GM18951 (cell line): ENCODE measurements around the gene LMO7.
"Not testable (repeated sequence)": the region's sequence is repeated elsewhere in the genome, so short reads cannot be mapped to it uniquely, and the experiment has no call there.

Source experiments
- POLR2A ChIP-seq: IDR thresholded peaks from 4 replicates; pipeline ENCODE4 v1.6.1; 2011; ENCODE audit warnings: mild to moderate bottlenecking; ENCODE audit not compliant: insufficient read length, insufficient read depth; ENCODE audit errors: extremely low read depth
- in situ Hi-C: fragments of 300-500 bp; cut with MboI; formaldehyde crosslinking; loops from one replicate; pipeline ENCODE4 v1.12.0; 2022; ENCODE audit warnings: low sequenced_read_pairs, mixed read lengths, inconsistent platforms; ENCODE audit not compliant: unreplicated experiment

The LMO7 gene

DNA sequence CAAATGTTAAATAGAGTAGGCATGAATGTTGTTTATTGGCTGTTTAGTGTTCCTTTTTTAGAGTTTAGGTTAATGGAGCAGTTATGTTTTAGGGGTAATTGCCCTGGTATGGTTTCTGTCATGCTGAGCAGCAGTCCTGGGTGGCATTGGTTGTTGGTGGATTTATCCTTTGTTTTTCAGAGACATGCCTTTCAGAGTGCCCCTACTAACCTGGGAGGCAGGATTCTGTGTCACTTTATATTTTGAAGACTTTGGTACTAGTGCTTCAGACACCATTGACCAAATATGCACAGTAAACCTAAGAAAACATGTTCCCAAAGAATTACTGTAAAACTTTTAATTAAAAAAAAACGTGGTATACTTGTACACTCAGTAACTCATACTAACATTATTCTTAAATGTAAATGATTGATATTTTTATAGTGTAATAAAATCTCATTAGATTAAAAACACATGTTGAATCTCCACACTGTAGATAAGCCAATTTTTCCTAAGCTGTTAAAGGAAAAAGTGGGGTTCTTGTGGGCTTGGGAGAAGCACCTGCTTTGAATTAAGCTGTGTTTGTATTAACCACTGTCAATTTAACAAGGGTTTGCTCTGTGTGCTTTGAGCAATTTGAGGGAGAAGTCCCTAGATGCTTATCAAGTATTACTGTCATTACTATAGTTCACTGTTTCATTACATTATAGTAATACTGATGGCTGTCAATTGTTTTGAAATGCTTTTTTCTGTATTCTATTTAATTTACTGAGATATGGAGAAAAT lies 133.2 kb downstream of the LMO7 start:
- in situ Hi-C loops, result no loop called here
- TF ChIP-seq POLR2A, result no peak

DNA sequence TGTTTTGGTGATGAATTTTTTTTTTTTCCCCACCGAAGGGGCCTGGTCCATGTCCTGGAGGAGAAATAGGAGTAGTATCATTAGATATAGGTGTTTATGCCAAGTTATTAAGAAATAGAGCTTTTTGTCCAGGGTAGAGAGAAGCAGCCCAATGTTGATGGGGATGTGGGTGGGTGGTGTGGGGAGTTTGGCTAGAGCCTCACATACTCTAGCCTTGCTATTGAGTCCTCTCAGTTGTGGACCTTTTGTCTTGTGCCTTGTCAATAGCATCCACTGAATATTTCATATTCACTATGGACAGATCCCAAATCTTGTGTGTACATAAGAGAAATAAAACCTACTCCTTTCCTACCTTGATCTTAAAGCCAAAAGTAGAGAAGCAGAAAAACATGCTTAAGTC lies 134.0 kb downstream of the LMO7 start:
- in situ Hi-C loops, result no loop called here
- TF ChIP-seq POLR2A, result no peak

- no peak for TF ChIP-seq POLR2A
- in situ Hi-C loops, result no loop called here
Observed at GRCh38 chr13:75770592-75771011, 134.5 kb downstream of the LMO7 start.

DNA sequence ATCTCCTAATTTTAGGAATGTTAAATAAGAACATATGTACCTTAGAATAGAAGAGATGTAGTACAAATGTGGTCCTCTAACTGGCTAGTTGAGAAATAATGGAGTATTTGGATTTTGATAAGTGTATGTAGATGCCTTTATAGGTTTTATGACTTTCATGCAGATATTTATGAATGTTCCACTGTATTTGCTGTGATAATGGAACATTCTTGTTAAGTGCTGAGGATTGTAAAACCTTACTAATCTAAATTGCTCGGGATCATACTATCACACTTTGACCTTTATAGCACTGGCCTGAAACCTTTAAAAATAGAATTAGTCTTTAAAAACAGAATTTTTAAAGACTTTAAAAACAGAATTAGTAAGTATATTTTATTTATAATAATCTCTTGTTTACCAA lies 135.1 kb downstream of the LMO7 start:
- TF ChIP-seq POLR2A, result no peak
- in situ Hi-C loops, result no loop called here

- in situ Hi-C loops, result no loop called here
- TF ChIP-seq POLR2A, result no peak
Observed at GRCh38 chr13:75771818-75772217, 135.7 kb downstream of the LMO7 start.

DNA sequence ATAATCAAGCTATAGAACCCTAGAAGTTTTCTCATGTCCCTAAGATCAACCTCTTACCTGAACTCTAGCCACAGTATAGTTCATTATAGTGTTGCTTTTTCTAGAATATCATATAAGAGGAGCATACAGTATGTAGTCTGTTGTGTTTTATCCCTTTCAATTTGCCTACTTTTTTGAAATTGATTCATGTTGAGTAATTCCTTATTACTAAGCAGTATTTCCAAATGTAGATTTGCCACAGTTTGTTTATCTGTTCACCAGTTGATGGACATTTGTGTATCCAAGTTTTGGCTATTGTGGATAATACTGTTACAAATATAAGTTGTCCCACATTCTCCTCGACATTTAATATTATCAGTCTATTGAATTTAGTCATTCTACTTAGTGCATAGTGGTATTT lies 138.0 kb downstream of the LMO7 start:
- no peak for TF ChIP-seq POLR2A
- in situ Hi-C loops, result no loop called here

GRCh38 chr13:75776550-75776949 lies 140.4 kb downstream of the LMO7 start:
- no peak for TF ChIP-seq POLR2A
- in situ Hi-C loops, result no loop called here

GRCh38 chr13:75779393-75779792 lies 143.3 kb downstream of the LMO7 start:
- in situ Hi-C loops, result no loop called here
- TF ChIP-seq POLR2A, result no peak

DNA sequence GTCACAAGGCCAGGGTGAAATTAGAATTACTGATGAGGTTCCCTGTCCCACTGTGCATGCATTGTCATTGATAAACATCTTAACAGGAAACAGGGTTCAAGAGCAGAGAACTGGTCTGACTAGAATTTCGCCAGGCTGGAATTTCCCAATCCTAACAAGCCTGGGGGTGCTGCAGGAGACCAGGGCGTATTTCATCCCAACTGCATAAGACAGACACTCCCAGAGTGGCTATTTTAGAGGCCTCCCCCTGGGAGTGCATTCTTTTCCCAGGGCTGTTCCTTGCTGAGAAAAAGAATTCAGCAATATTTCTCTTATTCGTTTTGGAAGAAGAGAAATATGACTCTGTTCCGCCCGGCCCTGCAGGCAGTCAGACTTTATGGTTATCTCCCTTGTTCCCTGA lies 144.0 kb downstream of the LMO7 start:
- in situ Hi-C loops, result not testable (repeated sequence)

DNA sequence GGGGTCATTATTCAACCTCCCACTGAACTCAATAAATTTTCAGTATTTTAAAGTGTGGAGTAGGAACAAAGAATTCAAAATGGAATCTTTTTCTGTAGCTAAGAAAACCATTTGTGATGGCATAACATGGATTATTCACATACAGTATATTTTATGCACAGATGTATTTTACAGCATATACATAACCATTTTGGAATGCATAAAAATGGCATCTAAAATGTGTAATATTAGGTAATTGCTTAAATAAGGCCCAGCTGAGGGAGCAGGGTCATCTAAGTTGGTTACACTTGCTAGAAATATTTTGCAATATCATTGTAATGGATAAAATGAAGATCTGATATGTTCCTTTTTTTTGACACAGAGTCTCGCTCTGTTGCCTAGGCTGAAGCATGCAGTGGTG lies 146.9 kb downstream of the LMO7 start:
- TF ChIP-seq POLR2A, result no peak
- in situ Hi-C loops, result no loop called here

GRCh38 chr13:75784003-75784402 lies 147.9 kb downstream of the LMO7 start:
- TF ChIP-seq POLR2A, result no peak
- in situ Hi-C loops, result no loop called here

- TF ChIP-seq POLR2A, result no peak
Observed at GRCh38 chr13:75785130-75785529, 149.0 kb downstream of the LMO7 start.

GRCh38 chr13:75787249-75787928 lies 151.3 kb downstream of the LMO7 start:
- in situ Hi-C loops, result no loop called here
- no peak for TF ChIP-seq POLR2A

More at GRCh38 chr13:75785130-75785529, 149.0 kb downstream of the LMO7 start:
- in situ Hi-C loops, result no loop called here

DNA sequence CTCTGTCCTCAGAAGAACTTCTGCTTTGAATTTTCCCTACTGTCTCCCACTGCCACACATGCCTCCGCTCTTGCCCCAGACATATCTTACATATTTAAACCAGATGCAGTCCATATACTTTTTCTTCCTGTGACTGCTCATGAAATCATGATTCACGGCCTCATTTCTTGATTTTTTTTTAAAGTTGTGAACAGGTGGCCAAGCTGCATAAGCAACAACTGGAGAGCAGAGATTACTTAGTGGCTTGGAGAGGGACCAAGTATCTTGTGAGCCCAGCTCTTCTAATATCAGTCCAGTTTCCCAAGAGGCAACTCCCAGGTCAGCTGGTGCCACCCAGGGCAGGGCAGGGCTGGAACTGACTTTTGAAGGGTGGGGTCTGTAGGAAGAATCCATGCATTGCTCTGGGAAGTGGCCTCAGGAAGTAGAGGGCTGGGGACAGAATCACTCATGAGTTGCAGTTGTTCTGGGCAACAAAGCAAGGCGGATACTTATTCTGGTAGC lies 152.4 kb downstream of the LMO7 start:
- in situ Hi-C loops, result no loop called here
- no peak for TF ChIP-seq POLR2A
